Stimulated activated CD4-positive, alpha-beta T cell treated with anti-CD3 and anti-CD28 coated beads, Interleukin-4, amount 100 ng/mL, for 4 hours (primary cell): ENCODE data around the gene SMYD2.

Experiments used
- DNase-seq, 2 experiments: peaks; one replicate each; pipeline ENCODE4 v3.0.0-alpha.2; 2020

SMYD2 gene

GRCh38 chr1:214330222-214330621 lies 49.3 kb downstream of the SMYD2 start:
- no peak for DNase-seq

GRCh38 chr1:214330715-214331114 lies 49.8 kb downstream of the SMYD2 start:
- DNase-seq: no peak

GRCh38 chr1:214331180-214331579 lies 50.2 kb downstream of the SMYD2 start:
- DNase-seq: no peak

- DNase-seq: peak; percentile 22 to 46
Observed at GRCh38 chr1:214331827-214332423, 51.0 kb downstream of the SMYD2 start.

- peak in 1 of 2 experiments; percentile 20 for DNase-seq
Observed at GRCh38 chr1:214332946-214333798, 52.2 kb downstream of the SMYD2 start.

GRCh38 chr1:214335567-214335966 lies 54.6 kb downstream of the SMYD2 start:
- no peak for DNase-seq

- no peak for DNase-seq
Observed at GRCh38 chr1:214337015-214337414, 56.1 kb downstream of the SMYD2 start.

- DNase-seq: no peak
Observed at GRCh38 chr1:214337511-214337910, 56.6 kb downstream of the SMYD2 start.

GRCh38 chr1:214338212-214338611 lies 57.3 kb downstream of the SMYD2 start:
- DNase-seq: no peak

- no peak for DNase-seq
Observed at GRCh38 chr1:214341459-214341858, 60.5 kb downstream of the SMYD2 start.

GRCh38 chr1:214341932-214342331 lies 61.0 kb downstream of the SMYD2 start:
- no peak for DNase-seq

GRCh38 chr1:214342525-214342924 lies 61.6 kb downstream of the SMYD2 start:
- DNase-seq: no peak

GRCh38 chr1:214344897-214345296 lies 63.9 kb downstream of the SMYD2 start:
- DNase-seq: no peak

- no peak for DNase-seq
Observed at GRCh38 chr1:214349008-214349407, 68.0 kb downstream of the SMYD2 start.

GRCh38 chr1:214349781-214350180 lies 68.8 kb downstream of the SMYD2 start:
- no peak for DNase-seq

GRCh38 chr1:214351551-214352277 lies 70.8 kb downstream of the SMYD2 start:
- no peak for DNase-seq

GRCh38 chr1:214352838-214353237 lies 71.9 kb downstream of the SMYD2 start:
- no peak for DNase-seq

- DNase-seq: no peak
Observed at GRCh38 chr1:214354440-214355148, 73.6 kb downstream of the SMYD2 start.

- no peak for DNase-seq
Observed at GRCh38 chr1:214360116-214360515, 79.2 kb downstream of the SMYD2 start.

GRCh38 chr1:214360525-214361164 lies 79.7 kb downstream of the SMYD2 start:
- no peak for DNase-seq

GRCh38 chr1:214361636-214362035 lies 80.7 kb downstream of the SMYD2 start:
- no peak for DNase-seq

GRCh38 chr1:214362188-214362882 lies 81.4 kb downstream of the SMYD2 start:
- DNase-seq: no peak
